SH-SY5Y (cell line): ENCODE results near the gene MCM8.

Experiments
- GATA2 ChIP-seq: IDR thresholded peaks from 2 replicates; pipeline ENCODE4 v1.6.1; 2011; ENCODE audit warnings: mild to moderate bottlenecking, low read depth, low read length
- GATA3 ChIP-seq: IDR thresholded peaks from 2 replicates; pipeline ENCODE4 v1.6.1; 2011; ENCODE audit warnings: low read depth, mild to moderate bottlenecking, low read length, moderate library complexity

- TF ChIP-seq GATA2, result no peak
- TF ChIP-seq GATA3, result no peak
Measured at GRCh38 chr20:6014957-6015356, 64.5 kb downstream of the MCM8 start.
